ENCODE data around the gene ARHGAP20.

ARHGAP20 gene

DNA sequence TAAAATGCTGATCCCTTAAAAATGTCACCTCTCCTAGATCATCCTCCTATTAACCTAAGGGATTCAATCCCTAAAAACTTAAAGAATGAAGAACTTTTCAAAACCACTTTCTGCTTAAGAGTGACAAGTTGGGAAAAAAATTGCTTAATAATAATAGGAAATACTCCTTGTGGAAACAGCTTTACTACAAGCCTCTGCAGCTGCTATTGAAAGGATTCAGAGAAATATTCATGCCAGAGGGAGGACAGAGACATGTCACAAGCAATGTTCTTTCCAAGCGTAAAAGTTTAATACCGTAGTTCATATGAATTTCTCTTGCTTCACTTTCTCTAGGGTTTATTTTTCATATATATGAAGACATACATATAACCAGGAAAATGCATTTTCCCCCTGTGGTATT is 98.2 kb downstream of the ARHGAP20 start:
- FAIRE-seq: no peak

DNA sequence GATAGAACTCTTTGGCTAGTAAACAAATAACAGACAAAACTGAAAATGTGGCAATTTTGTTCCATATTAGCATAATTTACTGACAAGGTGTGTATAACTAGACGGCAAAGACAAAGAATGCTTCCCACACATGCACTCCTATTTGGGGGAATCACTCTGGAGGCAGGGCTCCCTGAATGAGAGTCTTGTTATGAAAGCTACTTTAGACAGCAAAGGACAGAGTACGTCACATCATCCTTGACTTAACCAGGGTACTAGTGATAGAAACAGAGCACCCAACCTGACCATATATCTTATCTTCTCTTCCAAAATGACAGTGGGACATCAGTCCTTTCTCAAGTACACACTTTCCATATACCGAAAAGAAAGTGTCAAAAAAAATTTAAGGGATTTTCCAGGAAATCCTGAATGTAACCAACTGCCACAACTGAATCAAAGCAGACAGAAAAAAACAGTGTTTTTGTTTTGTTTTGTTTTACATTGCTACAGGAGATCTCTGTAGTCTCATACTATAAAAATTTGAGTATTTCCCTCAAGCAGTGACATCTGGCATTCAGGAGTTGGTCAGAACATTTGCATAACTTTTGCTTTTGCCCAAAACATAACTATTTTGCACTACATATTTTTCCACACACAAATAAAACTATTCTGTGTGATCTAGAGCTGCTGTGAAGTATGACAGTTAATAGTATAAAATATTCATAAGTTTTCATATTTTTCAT is 98.9 kb downstream of the ARHGAP20 start:
- no peak for DNase-seq (ENCODE audit: extremely low spot score, insufficient read length, low read depth)
- no peak for FAIRE-seq

More for the DNA sequence above, 98.2 kb downstream of the ARHGAP20 start:
- DNase-seq (ENCODE audit: extremely low spot score, insufficient read length, low read depth): no peak

DNA sequence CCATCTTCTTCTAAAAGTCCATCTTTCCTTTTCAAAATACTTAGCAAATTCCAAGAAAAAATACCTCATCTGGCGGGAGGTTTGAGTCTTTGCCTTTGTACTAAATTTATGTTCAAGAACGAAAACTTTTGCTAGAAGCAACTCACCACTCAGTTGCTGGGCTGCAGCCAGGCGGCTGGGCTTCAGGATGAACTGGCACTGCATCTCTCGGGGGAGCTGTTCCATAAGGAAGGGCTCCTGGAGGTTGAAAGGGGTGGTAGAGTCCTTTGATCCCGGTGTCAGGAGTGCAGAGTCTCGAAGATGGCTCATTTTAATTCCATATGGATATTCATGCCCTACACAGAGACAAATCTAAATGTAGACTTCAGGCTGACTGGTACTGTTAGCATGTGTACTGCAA is 105.8 kb downstream of the ARHGAP20 start:
- no peak for DNase-seq (ENCODE audit: extremely low spot score, insufficient read length, low read depth)
- FAIRE-seq: no peak

DNA sequence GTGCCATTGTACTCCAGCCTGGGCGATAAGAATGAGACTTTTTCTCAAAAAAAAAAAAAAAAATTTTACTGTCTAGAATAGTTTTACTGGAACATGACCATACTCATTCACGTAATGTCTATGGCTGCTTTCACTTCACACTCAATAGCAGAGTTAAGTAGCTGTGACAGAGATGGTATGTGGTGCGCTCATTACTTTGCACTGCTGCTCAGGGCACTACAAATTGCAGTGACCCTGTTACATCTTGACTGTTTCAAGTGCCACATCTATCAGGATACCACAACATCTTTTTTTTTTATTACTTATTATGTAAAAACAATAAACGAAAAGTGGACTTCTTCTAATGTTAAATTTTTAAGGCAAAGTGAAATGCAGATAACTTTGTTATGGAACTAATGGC is 110.3 kb downstream of the ARHGAP20 start:
- FAIRE-seq: no peak
- DNase-seq (ENCODE audit: extremely low spot score, insufficient read length, low read depth): no peak

DNA sequence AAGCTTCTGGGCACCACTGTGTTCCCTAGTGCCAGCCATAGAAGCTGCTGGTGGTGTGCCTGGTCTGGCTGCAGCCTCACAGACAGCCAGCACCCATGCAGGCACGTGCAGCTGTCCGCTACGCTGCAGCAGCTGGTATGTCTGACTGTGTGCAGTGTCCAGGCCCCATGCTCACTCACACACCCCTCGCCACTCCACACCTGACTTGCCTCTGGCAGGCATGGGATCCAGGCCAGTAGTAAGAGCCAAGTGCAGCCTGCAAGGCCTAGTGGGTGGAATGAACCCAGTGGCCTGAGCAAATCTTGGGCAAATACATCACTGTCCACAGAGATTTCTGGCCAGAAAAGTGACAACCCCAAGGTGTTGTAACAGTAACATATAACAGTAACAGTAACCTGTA is 111.9 kb downstream of the ARHGAP20 start:
- FAIRE-seq (no peak), DNase-seq (ENCODE audit: extremely low spot score, insufficient read length, low read depth) (no peak)

DNA sequence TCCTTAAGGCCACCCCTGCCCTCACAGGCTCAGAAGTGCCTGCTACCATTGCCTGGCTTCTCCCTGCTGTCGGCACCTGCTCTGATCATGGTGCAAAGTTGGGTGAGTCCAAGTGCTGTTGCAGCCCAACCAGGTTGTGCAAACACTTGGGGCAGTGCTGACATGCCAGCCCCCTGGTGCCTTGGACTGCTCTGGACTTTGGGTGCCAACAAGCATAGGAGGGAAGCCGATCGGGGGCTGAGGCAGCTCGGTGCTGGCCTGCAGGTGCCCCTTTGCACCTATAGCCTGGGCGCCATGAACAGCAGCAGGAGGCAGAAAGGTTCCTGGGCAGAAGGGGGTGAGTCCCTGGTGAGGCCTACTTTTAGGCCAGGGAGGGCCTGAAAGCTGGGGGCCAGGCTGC is 113.0 kb downstream of the ARHGAP20 start:
- DNase-seq (ENCODE audit: extremely low spot score, insufficient read length, low read depth) (no peak), FAIRE-seq (no peak)

DNA sequence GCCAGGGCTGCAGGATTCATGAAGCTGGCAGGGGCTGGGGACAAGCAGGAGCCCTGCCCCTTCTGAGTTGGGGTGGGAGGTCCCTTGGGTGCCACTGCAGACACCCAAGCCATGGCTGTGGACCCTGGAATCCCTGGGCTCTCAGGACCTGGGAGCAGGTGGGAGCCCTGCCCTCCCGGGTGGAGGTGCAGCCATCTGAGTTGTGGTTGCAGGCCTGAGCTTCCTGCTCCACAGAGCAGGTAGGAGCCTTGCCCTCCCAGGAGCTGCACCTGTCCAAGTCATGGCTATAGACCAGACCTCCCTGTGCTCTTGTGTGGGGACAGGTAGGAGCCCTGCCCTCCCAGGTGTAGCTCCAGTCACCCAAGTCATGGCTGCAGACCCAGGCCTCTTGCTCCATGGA is 113.5 kb downstream of the ARHGAP20 start:
- no peak for DNase-seq (ENCODE audit: extremely low spot score, insufficient read length, low read depth)
- FAIRE-seq: no peak

DNA sequence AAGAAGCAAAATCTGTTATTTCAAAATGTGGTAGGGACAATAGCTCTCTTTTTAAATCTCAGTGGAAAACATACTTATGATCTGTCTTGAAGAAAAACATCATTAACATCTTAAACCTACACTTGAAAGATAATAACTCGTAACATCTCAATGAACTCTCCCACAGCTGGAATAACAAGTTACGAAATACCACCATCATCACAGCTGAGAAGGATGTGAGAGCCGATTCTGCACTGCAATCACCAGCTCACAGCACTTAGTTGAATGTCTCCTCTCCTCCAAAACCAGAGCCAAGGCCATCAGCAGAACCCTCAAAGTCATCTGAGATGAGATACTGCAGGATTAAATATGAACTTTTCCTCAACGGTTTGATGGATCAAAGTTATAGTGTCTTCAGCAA is 124.3 kb downstream of the ARHGAP20 start:
- FAIRE-seq: no peak
- no peak for DNase-seq (ENCODE audit: extremely low spot score, insufficient read length, low read depth)

DNA sequence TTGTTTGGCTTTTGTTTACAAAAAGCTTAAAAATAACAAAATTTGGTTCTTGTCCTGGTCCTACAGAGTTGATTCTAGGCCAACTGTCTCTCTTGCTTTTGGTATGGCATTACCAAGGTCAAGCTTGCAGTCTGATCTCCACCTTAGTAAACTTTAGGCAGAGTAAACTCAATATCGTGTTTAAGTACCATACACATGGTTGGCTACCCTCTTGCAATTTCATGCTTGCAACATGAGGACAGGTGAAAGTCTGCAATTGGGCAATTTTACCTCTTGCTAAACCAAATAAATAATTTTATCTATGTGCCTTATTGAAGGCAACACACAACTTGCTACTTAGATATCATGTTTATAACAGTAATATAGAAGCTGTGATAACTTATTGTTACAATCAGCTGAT is 125.1 kb downstream of the ARHGAP20 start:
- FAIRE-seq (no peak), DNase-seq (ENCODE audit: extremely low spot score, insufficient read length, low read depth) (no peak)

DNA sequence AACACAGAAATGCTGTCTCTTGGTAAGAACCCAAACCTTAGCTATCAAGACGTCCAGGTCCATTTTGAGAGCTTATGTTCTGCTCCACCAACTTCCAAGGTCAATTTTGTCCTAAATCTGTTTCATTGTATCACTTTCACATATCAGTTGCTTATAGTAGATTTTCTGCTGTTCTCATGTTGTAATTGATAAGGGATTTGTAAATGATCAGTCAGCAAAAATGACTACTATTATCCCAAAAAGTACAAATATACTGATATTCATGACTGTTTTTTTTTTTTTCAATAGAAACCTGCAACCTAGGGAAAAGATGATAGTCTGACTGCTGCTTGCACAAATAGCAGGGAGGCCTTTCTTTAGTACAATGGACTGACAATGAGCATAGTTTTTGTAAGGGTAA is 128.1 kb downstream of the ARHGAP20 start:
- no peak for DNase-seq (ENCODE audit: extremely low spot score, insufficient read length, low read depth)
- no peak for FAIRE-seq

DNA sequence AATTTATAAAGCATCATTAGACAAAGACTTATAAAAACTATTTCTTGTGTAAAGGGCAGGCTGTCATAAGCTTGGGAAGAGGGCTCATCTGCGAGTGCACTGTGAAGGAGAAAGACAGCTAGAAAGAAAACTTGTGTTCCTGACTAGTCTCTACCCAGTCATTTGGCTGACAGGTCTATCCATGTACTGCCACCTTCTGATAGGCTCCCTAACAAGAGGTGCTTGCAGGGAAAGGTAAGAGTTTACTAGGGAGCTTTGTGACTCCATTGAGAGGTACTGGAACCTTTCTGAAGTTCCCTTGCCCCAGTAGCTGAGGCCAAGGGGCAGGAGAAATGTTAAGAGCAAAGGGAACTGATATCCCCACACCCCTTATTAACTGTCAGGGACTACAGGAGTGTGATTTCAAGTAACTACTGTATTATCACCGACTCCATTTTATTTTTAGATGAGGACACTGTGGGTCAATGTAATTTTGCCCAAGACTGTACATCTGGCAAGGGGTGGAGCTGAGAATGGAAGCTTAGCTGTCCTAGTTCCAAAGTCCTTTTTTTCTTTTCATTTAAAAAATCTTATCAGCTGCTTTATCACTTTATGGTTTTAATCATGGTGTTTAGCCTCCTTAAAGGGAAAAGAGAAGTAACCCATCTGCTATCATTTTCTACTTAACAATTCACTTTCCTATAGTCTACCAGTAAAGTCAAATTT is 129.4 kb downstream of the ARHGAP20 start:
- no peak for DNase-seq (ENCODE audit: extremely low spot score, insufficient read length, low read depth)
- FAIRE-seq: no peak

DNA sequence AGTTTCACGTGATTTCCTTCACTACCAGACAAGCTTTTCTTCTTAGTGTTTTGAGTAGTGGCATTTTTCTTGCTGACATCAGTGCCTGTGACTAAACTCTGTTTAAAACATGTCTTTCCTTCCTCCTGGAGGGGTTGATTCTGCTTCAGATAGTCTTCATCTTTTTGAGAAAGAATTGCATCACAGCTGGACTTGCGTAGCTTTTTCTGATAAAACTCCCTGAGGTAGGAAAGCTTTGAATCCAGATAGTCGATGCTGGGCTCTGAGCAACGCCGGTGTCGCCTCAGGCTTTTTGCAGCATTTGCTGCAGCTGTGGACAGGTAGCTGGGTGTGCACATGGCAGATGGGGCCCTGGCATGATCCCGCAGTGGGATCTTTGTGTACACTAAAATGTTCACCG is 131.7 kb downstream of the ARHGAP20 start:
- FAIRE-seq: no peak
- DNase-seq (ENCODE audit: extremely low spot score, insufficient read length, low read depth): no peak

DNA sequence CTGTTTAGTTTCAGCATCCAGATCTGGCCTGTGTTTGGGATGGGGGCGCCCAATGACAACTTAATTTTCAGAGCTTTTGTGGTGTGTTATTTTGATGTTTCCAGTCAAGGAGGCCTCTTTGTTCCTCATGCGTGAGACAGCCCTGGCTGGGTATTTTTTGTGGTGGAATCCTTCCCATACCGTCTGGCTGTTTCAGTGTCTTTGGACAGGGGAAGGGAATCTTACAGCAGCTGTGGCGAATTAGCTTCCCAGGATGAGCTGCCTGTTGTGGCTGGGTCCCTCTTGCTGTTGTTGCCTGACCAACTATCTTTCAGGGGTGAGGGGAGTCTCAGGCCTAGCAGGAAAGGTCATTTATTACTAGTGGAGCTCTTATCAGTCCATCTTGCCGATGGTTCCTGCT is 138.8 kb downstream of the ARHGAP20 start:
- FAIRE-seq: no peak
- DNase-seq (ENCODE audit: extremely low spot score, insufficient read length, low read depth): no peak

DNA sequence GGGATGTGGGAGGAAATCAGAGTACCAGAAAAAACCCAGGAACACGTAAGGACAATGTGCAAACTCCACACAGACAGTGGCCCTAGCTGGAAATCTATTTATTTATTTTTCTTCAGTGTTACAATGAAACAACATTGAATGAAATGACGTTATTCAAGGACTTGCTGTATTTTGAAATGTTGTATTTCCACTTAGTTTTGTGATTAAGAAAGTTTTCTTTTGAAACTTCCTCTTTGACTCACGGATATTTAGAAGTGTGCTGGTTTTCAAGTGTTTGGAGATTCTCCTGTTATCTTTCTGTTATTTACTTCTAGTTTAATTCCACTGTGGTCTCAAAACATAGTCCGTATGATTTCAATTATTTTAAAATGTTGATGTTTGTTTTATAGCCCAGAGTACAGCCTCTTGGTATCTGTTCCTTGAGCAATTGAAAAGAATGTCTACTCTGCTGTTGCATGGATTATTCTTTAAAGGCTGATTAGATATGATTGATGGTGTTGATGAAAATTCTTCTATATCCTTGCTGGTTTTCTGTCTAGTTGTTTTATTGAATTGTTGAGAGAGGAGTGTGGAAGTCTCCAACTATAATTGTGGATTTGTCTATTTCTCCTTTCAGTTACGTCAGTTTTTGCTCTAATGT is 141.0 kb downstream of the ARHGAP20 start:
- no peak for FAIRE-seq
- no peak for DNase-seq (ENCODE audit: extremely low spot score, insufficient read length, low read depth)

DNA sequence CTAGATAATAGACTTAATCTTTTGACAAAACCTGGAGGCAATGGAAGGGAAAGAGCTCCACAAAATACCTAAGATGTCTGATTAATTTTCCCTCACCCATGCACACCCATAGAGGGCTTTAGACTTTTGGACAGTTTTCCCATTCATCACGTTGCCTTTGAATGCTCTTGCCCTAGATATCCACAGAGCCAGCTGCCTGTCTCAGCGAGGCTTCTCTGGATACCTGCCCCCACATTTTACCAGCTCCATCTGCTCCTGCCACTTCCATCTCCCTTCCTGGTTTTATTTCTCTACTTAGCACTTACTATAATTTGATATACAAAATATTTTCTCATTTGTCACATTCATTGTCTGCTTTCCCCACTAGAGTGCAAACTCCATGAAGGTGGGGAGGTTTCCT is 145.7 kb downstream of the ARHGAP20 start:
- DNase-seq (ENCODE audit: extremely low spot score, insufficient read length, low read depth): no peak
- FAIRE-seq: no peak

DNA sequence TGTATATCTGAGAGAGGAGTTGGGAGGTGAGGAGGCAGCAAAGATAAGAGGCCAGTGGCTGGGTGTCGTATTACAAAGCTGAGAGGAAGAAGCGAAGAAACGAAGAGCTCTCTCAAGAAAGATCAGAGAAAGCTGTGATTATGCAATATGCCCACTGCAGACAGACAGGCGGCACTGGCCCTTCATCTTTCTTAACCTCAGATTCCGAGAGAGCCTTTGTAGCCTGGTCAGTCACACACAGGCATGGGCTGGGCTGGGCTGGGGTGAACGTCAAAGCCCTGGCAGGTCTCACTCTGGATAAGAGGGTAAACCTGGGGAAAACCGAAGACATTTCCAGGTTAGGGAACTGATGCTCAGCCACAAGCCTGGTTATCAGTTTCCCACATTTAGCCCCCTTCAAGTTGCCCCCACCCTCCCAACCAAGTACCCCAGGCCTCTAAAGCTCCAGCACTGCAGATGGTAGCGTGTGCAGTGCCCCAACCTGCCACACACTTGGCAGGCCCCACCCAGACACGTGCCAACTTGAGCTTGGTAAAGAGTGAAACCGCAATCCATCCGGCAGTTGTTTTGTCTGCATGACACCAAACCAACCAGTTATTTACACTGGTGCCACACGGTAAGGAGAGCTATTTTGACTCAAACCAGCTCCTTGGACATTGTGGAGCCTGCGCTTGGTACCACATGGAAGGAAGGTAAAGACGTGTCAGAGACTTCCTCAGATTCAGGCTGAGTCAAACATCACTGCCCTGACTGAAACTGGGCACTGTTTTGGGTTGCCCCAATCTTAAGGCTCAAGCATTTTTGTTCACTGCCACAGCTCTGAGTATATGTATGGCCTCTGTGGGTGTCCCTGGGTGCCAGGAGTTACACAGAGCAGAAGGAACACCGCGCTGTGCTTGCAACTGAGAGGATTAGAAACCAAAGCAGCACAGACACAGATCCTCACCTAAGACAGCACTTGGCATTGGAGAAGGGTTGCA is 146.6 kb downstream of the ARHGAP20 start:
- FAIRE-seq (no peak), DNase-seq (ENCODE audit: extremely low spot score, insufficient read length, low read depth) (no peak)

DNA sequence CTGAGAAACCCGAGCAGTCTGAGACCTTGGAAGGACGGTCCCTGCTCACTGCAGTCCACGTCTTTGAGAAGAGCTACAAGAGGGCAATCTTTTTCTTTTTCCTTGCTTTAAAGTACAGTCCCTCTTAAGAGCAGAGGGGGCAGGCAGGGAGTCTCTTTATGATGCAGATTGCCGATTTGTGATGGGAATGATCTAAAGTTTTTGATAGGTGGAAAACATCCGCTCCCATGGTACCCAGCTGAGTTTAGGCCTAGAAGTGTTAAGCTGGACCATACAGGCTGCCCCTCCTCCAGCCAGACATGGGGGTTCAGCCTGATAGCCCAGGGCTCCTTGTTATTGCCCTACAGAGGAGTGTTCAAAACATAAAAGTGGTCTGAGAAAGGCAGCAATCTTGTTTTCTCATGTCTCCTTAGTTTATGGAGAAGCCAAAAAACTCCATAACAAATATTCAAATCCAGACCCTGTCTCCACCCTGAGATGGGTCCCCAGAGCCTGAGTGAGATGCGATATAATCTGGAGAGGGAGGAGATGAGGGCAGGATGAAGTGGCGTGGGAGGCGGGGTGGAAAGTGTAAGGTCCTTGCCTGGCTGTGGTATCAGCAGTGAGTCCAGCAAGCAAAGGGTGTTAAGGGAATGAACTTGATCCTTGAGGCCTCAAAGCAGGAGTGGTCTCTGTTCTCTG is 147.4 kb downstream of the ARHGAP20 start:
- FAIRE-seq: no peak
- no peak for DNase-seq (ENCODE audit: extremely low spot score, insufficient read length, low read depth)

DNA sequence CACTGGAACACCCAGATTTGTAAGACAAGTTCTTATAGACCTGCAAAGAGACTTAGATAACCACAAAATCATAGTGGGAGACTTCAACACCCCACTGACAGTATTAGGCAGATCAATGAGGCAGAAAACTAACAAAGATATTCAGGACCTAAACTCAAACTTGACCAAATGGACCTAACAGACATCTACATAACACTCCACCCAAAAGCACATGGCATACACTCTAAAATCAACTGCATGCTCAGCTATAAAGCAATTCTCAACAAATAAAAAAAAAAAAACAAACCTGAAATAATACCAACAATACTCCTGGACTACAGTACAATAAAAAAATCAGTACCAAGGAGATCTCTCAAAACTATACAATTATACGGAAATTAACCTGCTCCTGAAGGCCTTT is 167.5 kb downstream of the ARHGAP20 start:
- FAIRE-seq: no peak
- DNase-seq (ENCODE audit: extremely low spot score, insufficient read length, low read depth): no peak

DNA sequence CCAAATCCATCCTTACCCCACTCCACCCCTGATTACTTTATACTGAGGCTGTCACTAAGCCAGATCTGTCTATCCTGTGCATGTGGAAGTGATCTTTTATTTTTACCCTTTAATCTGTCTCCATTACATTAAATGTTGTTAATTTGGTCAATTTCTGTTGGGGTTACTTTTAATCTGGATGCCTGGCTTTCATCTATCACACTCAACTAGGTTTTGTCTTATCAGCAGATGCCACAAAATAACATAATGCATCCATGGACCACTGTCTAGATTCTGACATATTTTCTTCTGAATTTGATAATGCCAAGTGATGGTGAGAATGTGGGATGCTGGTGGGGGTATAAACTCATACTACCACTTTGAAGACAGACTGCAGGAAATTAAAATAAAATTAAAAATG is 174.1 kb downstream of the ARHGAP20 start:
- DNase-seq (ENCODE audit: extremely low spot score, insufficient read length, low read depth) (no peak), FAIRE-seq (no peak)

Measured in GM18507 (cell line).